HL-60 (cell line): ENCODE data around the gene METTL15.

Source experiments
- SPI1 ChIP-seq: IDR thresholded peaks from 2 replicates; pipeline ENCODE4 v1.6.1; 2012; ENCODE audit warnings: low read depth, mild to moderate bottlenecking, borderline replicate concordance
- TF ChIP-seq, protein P1 (sequence below): IDR thresholded peaks from one replicate; pipeline ENCODE4 v1.5.1; 2011; ENCODE audit warnings: low read length, control low read depth, inconsistent platforms; ENCODE audit not compliant: insufficient read depth
- TF ChIP-seq, protein P2 (sequence below): IDR thresholded peaks from 2 replicates; pipeline ENCODE4 v1.6.1; 2012; ENCODE audit warnings: low read depth; ENCODE audit not compliant: insufficient replicate concordance

DNA sequence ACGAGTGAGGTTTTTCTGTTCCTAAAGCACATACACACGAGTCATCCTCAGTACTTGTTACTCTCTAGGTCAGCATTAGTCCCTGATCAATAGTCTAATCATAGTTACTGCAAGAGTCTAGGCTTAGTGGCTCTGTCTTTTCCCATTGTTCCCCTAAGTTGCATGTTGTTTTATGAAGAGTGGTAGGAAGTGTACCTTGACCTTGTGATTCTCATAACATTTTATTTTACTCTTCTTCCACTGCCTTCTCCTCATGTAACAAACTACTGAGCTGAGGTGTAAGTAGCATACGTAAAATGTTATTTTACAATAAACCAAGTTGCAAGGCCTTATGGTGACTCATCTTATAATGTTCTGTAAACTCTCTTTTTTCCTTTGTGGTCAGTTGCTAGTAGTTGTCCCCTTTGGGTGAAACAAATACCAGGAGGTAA is 15.0 kb downstream of the METTL15 start:
- TF ChIP-seq, protein P1, sequence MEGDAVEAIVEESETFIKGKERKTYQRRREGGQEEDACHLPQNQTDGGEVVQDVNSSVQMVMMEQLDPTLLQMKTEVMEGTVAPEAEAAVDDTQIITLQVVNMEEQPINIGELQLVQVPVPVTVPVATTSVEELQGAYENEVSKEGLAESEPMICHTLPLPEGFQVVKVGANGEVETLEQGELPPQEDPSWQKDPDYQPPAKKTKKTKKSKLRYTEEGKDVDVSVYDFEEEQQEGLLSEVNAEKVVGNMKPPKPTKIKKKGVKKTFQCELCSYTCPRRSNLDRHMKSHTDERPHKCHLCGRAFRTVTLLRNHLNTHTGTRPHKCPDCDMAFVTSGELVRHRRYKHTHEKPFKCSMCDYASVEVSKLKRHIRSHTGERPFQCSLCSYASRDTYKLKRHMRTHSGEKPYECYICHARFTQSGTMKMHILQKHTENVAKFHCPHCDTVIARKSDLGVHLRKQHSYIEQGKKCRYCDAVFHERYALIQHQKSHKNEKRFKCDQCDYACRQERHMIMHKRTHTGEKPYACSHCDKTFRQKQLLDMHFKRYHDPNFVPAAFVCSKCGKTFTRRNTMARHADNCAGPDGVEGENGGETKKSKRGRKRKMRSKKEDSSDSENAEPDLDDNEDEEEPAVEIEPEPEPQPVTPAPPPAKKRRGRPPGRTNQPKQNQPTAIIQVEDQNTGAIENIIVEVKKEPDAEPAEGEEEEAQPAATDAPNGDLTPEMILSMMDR: no peak
- TF ChIP-seq, protein P2, sequence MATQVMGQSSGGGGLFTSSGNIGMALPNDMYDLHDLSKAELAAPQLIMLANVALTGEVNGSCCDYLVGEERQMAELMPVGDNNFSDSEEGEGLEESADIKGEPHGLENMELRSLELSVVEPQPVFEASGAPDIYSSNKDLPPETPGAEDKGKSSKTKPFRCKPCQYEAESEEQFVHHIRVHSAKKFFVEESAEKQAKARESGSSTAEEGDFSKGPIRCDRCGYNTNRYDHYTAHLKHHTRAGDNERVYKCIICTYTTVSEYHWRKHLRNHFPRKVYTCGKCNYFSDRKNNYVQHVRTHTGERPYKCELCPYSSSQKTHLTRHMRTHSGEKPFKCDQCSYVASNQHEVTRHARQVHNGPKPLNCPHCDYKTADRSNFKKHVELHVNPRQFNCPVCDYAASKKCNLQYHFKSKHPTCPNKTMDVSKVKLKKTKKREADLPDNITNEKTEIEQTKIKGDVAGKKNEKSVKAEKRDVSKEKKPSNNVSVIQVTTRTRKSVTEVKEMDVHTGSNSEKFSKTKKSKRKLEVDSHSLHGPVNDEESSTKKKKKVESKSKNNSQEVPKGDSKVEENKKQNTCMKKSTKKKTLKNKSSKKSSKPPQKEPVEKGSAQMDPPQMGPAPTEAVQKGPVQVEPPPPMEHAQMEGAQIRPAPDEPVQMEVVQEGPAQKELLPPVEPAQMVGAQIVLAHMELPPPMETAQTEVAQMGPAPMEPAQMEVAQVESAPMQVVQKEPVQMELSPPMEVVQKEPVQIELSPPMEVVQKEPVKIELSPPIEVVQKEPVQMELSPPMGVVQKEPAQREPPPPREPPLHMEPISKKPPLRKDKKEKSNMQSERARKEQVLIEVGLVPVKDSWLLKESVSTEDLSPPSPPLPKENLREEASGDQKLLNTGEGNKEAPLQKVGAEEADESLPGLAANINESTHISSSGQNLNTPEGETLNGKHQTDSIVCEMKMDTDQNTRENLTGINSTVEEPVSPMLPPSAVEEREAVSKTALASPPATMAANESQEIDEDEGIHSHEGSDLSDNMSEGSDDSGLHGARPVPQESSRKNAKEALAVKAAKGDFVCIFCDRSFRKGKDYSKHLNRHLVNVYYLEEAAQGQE: no peak
- no peak for TF ChIP-seq SPI1
